LNCAP (cell line): ENCODE results near the gene ARHGEF19.

Source experiments
- CTCF ChIP-seq: fragments of 450-650 bp; IDR thresholded peaks from 2 replicates; pipeline ENCODE4 v1.5.1; 2017; ENCODE audit warnings: mild to moderate bottlenecking

The ARHGEF19 gene

GRCh38 chr1:16189921-16190621 lies 22.4 kb downstream of the ARHGEF19 start:
- no peak for TF ChIP-seq CTCF

- no peak for TF ChIP-seq CTCF
Observed at GRCh38 chr1:16189003-16189402, 23.4 kb downstream of the ARHGEF19 start.

GRCh38 chr1:16187748-16188401 lies 24.6 kb downstream of the ARHGEF19 start:
- peak; percentile 67 for TF ChIP-seq CTCF

DNA sequence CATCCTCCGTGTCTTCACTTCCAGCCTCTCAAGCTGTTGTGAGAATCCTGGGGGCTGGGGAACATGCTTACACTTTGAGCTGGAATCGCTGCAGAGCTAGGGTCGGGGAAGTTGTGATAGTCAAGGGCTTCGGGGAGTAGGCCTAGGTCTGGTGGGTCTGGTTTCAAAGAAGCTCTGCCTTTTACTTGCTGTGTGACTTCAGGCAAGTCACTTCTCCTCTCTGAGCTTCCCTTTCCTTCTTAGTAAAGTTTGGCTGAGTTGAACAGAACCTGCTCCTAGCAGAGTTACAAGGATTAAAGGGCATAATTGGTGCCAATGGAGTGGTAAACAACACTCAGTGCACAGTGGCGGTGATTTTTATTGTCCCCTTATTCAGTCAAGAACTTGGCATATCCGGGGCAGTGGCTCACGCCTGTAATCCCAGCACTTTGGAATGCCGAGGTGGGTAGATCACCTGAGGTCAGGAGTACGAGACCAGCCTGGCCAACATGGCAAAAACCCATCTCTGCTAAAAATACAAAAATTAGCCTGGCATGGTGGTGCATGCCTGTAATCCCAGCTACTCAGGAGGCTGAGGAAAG lies 25.7 kb downstream of the ARHGEF19 start:
- no peak for TF ChIP-seq CTCF

DNA sequence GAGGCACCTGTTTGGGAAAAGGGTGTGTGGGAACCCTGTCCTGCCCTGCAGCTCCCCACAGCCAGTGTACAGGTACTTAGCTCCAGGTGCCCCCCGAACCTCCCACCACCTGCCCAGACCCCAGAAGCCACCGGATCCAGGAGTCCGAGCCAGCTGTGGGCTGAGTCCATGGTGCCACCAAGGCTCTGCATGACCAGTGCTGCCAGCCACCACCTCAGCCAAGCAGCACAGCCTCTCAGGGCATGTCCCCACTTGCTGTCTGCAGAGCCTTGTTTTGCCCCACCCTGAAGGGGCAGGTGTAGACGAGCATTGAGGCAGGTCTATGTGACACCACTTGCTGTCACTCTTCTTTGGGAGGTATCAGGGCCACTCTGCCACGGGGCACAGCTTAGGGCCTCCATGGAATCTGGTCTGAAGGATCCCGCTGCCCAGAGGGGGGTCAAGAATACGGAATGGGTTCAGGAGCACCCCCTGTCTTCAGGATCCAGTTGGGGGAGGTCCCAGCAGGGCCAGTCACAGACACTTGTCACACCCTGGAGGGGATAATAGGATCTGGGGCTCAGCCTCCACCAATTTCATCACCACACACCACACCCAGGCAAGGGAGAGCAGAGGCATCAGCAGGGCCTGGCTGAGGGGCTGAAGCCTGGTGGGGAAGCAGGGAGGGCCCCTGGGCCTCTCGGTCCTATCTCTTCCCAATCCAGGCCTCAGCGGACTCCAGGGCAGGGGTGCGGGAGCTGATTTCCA lies 27.7 kb downstream of the ARHGEF19 start:
- no peak for TF ChIP-seq CTCF

DNA sequence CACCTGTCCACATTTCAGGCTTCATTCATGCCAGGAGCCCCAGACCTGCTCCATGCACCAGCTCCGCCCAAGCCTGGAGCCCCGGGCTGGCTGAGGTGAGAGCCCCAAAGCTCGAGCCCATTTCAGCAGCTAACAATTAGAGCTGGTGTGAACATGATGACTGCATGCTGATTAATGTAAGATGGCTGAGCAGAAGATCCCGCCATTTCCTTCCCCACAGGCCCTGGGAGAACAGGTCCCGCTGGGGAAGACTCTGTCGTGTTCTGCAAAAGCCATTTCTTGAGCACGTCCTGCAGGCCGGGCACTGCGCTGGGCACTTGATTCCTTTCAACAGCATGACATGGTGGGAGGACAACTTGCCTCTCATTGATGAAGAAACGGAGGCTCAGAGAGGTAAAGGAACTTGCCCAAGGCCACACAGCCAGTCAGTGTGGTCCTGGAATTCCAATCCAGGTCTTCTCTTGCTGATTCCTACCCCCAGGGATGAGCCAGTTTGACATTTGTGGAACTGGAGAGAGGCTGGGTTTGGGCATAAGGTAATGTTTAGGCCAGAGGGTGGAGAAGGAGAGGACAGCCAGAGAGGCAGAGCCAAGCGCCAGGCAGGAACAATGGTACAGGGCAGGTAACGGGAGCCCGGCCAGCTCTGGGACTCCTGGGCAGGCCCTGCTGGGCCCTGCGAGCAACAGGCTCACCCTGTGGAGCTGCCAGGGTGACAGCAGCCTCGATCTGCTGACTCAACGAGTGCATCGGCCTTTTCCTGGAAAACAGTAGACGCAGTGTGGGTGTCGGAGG lies 28.5 kb downstream of the ARHGEF19 start:
- no peak for TF ChIP-seq CTCF

DNA sequence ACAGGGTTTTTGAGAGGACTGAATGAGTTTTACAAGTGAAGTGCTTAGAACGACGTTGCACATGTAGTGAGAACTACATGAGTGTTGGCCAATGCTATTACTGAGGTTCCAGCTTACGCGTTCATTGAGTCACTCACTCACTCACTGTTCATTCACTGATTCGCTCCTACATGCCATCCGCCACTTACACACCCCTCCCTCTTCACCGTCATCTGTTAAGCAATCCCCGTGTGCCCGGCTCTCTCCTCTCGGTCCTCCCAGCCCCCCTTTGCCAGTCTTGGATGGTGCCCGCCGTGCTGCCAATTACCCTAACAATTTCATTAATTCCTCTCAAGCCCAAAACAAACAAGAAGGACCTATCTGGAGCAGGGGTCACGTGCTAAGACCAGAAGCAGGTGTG lies 29.3 kb downstream of the ARHGEF19 start:
- no peak for TF ChIP-seq CTCF
